GM19328 (cell line): ENCODE measurements around the gene IQSEC1.

Experiments
- ATAC-seq: cut with Tn5 transposase; IDR thresholded peaks from one replicate; pipeline ENCODE4 v1.9.1; 2021; ENCODE audit warnings: mild to moderate bottlenecking, moderate library complexity; ENCODE audit not compliant: unreplicated experiment

Gene IQSEC1

DNA sequence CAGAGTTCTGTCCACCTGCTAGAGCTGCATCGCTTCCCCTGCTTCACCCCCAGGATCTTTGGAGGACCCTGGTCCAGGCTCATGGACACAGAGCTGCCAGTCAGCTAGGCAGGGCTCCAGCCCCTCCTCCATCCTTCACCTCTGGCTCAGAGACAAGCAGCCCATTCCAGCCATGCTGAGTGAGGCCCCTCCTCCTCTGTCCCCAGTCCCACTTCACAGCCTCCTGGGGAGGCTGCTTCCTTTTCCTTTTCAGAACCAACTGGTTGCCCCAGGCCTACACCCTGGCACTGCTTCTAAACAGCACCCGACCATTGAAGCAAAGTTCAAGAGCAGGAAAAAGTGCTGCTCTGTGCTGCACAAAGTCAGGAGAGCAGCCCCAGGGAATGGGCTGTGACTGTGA is 22.2 kb downstream of the IQSEC1 start:
- no peak for ATAC-seq

DNA sequence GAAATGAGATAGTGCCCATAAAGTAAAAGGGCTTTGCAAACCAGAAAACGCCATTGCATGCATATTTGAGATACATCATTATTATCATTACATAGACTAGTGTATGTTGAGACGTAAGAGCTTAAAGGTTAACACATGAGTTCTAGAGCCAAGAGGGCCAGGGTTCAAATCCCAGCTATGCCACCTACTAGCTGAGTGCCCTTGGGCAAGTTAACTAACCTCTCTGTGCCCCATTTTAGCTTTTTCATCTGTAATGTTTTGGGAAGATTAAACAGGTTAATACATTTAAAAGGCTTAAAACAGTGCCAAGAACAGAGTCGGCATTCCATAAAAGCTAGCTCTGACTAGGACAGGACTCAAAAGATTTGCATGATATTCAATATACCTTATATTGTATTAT is 22.8 kb downstream of the IQSEC1 start:
- ATAC-seq, result no peak

DNA sequence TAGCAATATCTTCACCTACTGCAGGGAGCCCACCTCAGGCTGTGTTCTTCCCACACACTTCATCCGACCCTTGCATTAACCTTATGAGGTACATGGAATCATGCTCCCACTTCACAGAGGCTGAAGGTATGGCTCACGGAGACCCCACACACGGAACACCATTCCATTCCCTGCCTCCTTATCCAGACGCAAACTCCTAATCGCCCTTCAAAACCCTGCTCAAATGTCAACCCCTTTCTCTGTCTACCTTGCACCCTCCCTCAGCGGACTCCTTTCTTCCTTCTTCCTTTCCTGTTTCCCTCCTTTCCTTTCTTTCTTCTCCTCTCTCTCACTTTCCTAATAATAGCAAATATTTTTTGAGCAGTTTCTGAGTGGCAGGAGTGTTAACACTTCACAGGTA is 23.8 kb downstream of the IQSEC1 start:
- no peak for ATAC-seq

DNA sequence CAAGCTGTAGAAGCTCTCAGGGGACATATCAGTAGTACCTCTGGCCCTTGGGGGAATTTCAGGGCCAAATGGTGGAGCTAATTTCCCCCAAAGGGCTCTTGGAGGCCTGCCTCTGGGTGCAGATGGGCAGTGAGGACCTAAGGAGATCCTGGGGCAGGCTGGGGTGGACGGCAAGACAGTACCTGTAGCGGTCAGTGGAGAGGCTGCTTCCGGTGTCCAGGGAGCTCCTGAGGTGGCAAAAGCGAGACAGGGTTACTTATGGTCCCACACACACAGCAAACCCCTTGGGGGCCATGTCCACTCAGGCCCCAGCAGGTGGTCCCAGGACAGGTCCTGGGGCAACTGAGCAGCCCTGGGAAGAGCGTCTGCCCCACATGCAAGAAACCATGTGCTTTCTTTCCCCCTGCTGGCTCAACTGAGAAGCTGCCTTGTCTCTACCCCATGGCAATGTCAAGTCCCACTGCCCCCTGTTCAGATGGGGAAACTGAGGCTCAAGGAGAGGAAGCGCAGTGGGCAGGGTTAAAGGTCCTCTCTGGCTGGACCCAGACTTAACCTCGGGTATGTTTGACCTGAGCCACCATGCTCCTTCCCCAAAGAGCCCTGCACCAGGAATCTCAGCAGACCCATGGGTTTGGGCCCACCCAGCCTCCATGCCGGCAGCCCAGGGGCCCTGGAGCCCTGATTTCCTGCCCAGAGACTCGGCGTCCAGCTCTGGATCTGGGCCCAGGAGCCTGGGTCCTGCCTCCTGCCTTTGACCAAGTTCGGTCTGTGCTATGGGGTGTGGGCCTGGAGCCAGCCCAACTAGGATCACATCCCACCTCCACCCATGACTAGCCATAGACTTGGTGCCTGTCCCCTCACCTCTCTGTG is 25.7 kb downstream of the IQSEC1 start:
- ATAC-seq, result no peak

DNA sequence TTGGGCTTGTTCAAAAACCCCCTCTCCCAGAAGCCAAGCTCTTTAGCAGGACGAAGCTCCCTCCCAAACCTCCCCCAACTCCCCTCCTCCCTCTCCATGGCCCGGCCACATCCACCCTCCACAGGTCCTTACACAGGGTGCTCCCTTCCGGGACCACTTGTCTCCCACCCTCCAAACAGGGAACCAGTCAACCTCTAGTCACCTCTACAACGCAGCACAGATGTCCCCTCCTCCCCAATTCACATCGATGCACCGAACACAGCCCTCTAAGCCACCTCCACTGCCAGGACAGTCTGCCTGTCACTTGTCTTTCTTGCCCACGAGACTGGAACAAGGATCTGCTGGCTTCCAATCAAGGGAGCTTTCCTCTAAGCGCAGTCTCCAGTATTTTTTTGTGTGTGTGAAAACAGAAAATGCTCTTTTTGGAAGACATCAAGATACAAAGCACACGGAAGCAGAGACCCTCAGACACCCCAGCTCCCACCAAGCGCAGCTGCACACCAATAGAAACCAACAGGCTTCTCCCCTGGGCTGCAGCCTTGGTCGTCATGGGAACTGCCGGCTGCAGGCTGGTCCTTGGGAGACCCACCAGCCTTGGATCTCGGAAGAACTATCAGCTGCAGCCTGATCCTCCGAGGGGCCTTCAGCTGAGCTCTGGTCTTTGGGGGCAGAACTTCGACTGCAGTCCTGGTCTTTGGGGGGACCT is 26.5 kb downstream of the IQSEC1 start:
- ATAC-seq, result peak; percentile 9

DNA sequence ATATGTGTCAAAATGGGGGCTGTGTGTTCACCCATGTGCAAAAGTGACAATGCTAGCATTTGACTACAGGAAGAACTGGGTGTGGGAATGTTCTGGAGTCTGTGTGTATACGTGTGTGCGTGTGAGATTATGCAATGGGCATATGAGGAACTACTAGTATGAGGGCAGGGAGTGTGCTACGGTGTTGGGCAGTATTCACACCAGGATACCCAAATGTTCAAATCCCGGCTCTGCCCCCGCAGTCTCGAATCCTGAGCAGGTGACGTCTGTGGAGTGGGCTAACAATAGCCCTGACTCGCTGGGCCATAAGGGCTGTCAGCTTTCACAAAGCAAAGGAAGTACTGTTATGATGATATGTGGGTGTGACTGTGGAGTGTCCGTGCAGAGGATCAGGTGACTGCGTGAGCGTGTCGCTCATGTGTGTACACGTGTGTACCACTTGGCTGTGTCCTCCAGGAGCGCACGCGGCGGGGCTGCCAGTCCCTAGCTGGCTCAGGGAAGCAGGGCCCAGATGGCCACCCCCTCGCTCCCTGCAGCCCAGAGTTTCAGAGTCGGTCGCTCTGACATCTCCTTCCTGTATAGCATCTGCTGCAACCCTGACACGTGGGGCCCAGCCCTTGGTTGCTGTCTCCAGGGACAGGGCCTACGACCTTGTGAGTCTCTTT is 27.2 kb downstream of the IQSEC1 start:
- ATAC-seq, result peak; percentile 80

DNA sequence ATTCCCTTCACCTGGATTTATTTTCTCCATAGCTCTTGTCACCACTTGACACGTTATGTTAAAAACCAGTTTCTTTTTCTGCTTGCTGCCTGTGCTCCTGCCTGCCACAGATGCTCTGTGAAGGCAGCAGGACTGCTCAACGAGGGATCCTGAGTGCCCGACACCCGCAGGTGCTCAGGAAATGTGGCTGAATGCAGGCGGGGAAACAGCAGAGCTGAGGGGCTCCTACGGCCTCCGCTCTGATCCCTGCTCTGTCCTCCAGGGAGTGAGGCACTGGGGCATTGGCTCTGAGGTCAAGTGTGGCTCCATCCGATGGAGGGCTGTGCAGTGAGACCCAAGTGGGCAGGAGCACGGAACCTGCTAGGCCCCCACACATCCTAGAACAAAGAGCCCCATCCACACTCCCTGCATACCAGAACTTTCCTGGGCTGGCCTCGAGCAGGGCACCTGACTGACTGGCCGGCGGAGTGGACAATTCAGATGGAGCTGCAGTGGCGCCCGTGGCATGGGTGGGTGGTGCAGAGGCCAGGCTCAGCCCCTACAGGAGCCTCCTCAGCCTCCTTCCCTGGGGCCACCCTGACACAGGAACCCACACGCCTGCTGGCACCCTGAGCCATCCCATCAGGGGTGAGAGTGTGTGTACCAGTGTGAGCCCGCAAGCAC is 27.9 kb downstream of the IQSEC1 start:
- ATAC-seq, result no peak

DNA sequence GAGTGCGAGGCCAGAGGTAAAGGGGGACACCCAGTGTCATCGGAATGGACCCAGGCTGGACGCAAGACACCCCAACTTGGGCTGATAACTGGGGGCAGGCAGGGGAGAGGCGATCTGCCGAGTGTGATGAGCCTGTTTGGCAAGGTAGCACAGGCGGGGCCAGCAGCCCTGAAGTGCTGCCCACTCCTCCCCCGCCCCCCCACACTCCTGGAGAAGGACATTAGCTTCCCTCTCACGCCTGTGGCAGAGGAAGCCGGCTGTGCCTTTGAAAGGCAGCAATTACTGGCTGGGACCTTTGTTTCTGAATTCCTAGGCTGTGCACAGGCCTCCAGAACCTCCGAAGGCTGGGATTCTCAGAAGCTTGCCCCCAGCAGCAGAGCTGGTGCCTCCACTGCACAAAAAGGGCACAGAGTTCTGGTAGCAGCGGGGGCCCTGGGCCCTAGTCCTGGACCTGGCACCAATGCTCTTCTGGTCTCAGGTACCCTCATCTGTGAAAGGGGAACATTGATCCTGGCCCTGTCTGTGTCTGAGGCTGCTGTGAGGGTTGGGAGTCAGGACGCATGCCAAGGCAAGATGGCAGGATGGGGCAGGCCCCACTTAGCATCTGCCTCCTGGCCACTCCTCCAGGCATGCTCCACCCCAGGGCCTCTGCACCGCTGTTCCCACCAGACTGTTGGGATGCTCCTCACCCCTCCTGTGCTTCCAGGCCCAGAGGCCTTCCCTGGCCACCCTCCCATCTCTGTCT is 28.6 kb downstream of the IQSEC1 start:
- ATAC-seq, result no peak

DNA sequence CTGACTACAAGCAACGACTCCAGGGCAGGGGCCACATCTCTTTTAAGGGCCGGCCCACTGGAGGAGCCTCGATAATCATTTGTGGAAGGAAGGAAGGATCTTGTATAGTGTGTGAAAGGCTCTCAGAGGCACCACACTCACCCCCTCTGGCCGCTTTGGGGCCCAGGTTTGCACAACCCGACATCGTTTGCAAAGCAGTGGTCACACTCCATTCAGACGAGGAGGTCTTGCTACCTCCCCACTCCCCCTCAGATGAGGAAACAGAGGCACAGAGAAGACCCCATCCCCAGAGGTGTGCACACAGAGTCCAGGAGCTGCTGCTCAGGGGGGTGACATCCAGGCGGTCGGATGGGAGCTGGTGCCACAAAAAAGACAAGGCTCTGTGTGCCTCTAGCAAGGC is 29.6 kb downstream of the IQSEC1 start:
- ATAC-seq, result no peak

DNA sequence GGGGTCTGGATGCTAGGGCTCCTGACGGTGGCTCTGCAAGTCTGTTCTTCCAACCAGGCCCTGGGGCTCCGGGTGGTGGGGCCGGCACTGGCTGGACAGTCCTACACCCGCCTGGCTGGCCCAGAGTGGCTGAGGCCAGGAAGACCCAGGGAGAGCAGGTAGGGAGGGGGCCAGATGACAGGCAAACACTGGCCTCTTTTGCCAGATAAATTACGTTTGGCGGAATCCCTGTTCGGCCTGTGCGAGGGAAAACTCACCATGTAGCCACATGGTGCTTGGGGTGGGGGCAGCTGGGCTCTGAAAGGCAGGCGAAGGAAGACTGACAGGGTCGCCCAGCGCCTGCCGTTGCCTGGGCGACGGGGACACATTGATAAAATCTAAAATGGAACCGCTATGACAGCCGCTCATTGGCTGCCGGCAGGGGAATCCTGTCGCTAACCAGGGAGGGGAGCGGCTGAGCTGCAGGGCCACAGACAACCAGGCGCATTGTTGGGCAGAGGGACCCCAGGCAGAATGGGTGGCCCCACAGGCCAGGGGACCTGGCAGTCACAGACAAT is 30.4 kb downstream of the IQSEC1 start:
- ATAC-seq, result no peak

DNA sequence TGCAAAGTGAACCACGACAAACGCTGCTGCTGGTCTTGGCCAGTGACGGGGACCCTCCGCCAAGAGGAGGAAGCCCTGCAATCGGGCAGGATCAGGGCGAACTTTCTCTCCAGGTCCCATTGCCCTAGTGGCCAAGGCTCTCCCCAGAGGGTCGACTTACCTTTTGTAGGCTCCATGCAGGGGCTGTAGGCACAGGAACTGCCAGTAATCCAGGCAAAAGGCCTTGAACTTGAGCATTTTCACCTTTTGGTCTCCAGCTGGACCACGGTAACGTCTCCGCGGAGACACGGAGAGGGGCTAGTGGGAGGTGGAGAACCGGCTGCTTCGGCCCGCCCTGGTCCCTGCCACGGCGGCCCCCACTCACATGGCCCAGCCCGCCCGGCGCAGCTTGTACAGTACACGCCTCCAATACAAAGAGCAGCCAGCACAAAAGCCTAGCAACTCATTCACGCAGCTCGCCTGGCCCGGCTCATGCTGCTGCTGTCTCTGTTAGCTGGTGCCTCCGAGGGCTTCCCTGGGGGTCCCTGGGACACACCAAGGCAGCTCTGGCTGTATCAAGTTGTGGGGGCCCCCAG is 31.0 kb downstream of the IQSEC1 start:
- ATAC-seq, result no peak

DNA sequence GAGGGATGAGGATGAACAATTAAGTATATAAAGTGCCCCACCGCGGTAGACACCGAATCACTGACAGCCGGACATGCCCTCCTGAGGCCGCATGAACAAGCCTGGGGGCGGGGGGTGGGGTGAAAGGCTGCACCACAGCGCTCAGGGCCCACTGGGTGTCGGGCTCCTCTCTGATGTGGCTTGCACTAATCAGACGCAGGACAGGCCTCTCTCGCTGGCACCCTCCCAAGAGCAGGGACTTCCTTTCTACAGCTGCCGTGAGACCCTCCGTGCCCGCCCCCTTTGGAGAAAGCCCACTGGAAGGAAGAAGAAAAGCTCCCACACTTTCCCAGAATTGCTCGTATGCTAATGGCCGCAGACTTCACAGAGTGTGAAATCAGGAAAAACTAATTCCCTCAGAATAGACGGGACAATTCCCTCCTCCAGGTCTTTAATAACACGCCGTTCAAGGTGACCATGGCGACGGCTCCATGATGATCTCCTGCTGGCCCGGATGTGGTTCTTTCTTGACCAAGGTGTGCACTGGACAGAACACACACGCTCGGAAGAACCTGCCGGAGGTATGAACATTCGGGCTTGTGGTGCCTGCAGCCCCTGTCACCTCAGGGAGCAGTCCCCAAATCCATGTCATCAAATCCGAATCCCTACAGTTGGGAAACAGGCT is 32.0 kb downstream of the IQSEC1 start:
- no peak for ATAC-seq

DNA sequence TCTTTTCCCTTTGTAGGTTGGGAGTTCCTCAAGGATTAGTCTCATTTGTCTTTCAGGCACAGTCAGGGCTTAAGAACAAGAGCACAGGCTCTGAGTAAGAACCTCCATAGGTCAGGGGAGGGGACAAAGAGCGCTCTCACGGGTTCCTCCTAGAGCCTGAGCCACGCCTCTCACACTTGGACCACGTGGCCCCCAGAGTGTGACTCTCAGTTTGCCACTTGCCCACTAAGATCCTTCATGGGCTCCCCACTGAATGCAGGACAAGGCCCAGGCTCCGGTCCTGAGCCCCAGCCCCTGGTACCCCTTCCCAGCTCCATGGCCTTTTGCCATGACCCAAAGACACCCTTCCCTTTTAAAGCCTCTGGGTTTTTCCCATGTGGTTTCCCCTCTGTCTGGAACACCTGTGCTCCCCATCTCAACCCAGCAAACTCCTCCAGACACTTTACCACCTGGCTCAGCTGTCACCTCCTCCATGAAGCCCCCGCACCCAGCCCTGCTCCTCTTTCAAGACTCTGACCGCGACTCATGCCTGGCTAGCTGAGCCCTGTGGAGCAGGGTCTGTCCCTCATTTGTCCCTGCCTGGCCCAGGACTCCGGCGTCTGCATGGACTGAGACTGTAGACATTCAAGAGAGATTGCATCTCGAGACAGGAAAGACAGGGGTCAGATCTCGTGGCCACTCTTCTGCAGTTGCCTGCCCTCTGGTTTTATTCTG is 32.7 kb downstream of the IQSEC1 start:
- peak; percentile 67 for ATAC-seq

DNA sequence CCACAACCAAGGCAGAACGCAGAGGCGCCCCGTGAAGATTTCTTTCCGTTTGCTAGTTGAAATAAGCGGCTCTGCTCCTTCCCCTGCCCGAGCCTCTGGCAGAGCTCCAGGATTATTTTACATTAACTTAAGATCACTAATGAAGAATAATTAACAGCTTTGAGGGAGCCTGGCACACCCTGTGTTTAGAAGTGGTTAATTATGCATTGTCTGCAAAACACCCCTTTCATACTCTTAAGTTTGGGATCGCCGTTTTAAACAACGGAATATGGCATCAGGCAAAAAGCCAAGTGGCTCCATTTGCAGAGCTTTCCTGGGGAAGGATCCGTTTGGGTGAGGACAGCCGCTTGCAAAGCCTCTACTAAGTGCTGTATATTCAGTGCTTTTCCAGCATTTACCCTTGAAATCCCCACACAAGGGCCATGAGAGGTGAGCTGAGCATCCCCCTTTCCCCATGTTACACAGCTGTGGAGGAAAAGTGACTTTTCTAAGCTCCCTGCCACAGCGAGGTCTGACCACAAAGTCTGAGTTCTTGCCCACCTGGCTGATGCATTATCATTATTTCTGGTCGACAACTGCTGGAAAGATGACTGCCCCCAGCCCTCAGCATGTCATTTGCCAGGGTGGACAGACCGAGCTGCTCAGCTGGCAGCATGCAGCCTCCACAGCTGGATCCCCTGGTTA is 33.9 kb downstream of the IQSEC1 start:
- no peak for ATAC-seq

DNA sequence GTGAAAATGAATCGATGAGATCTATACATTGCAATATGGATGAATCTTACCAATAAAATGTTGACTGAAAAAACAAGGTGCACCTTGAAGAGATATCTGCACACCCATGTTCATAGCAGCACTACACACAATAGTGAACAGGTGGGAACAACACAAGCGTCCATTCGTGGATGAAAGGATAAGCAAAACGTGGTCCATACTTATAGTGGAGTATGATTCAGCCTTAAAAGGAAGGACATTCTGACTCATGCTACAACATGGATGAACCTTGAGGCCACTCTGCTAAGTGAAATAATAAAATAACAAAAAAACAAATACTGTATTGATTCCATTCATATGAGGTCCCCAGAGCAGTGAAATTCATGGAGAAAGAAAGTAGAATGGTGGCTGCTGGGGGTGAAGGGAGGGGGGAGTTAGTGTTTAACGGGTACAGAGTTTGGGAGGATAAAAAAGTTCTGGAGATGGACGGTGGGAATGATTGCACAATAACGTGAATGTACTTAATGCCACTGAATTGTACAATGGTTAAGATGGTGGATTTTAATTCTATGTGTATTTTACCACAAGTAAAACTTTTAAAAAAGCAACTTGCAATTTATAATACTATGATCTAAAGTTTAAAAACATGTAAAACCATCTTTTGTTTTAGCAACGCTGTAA is 35.6 kb downstream of the IQSEC1 start:
- ATAC-seq, result no peak

DNA sequence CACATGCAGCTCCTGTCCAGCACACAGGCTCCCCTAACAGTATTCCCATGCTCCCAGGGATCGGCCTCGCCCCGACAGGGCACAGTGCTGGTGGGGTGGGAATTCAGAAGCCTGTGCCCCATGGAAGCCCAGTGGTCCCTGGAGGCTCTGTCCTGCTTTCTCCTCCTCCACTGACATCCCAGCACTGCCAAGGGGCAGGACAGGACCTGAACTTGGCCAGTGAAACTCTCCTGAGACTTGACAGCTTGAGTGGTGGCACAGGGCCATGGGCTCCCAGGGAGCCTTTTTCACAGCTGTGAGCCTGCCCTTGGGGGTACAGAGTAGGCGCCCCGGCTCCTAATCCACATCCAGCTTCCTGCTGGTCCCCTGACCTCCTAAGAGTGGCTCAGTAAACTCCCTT is 38.4 kb downstream of the IQSEC1 start:
- no peak for ATAC-seq

DNA sequence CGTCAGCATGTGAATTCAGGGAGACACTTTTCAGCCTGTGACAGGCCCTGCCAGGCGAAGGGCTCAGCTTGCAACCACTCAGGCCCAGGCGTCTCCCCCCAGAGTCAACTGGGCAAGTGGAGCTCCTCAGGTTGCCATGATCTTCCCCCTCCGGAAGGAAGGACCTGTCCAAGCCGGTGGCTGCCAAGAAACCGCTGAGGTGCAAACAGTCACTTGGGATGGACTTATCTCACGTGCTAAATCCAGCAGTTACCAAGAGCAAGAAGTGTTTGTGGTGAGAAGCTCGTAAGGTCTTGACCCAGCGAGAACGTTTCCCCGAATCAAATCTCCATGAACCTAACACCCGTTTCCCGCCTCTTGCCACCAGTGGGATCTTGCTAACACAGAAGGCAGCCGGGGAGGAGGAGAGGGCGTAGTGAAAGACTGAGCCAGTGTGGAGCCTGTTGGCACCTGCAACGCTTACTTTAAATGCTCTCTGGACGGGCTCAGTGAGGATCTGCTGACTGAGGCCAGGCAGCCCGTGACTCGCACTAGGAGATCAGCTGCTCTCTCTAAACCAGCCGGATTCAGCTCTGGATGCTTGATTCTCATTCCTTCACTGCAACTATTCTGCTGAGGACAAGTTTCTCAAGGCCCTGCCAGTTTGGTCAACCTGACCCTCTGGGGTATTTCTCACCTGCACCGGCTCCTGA is 39.0 kb downstream of the IQSEC1 start:
- no peak for ATAC-seq
